NCI-H446 (cell line): ENCODE measurements around the gene NFATC2IP.
"Not testable (repeated sequence)": the region's sequence is repeated elsewhere in the genome, so short reads cannot be mapped to it uniquely, and the experiment has no call there.

Experiments used
- DNase-seq, 2 experiments: peaks; one replicate each; lab custom pipeline; 2025; lab: John Stamatoyannopoulos, UW

NFATC2IP gene

GRCh38 chr16:28998837-28999236 lies 48.1 kb downstream of the NFATC2IP start:
- no peak for DNase-seq

- no peak for DNase-seq
Measured at GRCh38 chr16:28999577-28999976, 48.8 kb downstream of the NFATC2IP start.

- no peak for DNase-seq
Measured at GRCh38 chr16:29000019-29000418, 49.3 kb downstream of the NFATC2IP start.

- DNase-seq, result not testable (repeated sequence)
Measured at GRCh38 chr16:29004496-29005139, 53.9 kb downstream of the NFATC2IP start.

GRCh38 chr16:29007730-29008593 lies 57.2 kb downstream of the NFATC2IP start:
- DNase-seq, result peak in 1 of 2 experiments; percentile 14

GRCh38 chr16:29009050-29009837 lies 58.5 kb downstream of the NFATC2IP start:
- DNase-seq, result no peak

GRCh38 chr16:29009838-29010166 lies 59.1 kb downstream of the NFATC2IP start:
- no peak for DNase-seq

- no peak for DNase-seq
Measured at GRCh38 chr16:29011112-29011511, 60.4 kb downstream of the NFATC2IP start.

- no peak for DNase-seq
Measured at GRCh38 chr16:29011851-29012250, 61.1 kb downstream of the NFATC2IP start.

GRCh38 chr16:29012913-29013553 lies 62.3 kb downstream of the NFATC2IP start:
- DNase-seq, result no peak

GRCh38 chr16:29014561-29015069 lies 63.9 kb downstream of the NFATC2IP start:
- no peak for DNase-seq
